SU-DHL-6 (cell line): ENCODE results near the gene FBXO46.
"Not testable (repeated sequence)": the region's sequence is repeated elsewhere in the genome, so short reads cannot be mapped to it uniquely, and the experiment has no call there.

Source experiments
- H2AFZ ChIP-seq: fragments of 200-600 bp; sonication (generic); 2 replicates; pipeline ENCODE4 v1.6.1; 2014; ENCODE audit warnings: low read depth, mild to moderate bottlenecking, moderate library complexity, mixed read lengths, antibody characterized with exemption, low read length; ENCODE audit not compliant: severe bottlenecking
- H3F3A ChIP-seq: fragments of 200-600 bp; shearing (Covaris generic); 2 replicates; pipeline ENCODE4 v1.6.0; 2016; ENCODE audit warnings: antibody characterized with exemption, mild to moderate bottlenecking; ENCODE audit not compliant: insufficient read depth
- H3K27ac ChIP-seq: fragments of 200-600 bp; sonication (generic); 2 replicates; pipeline ENCODE4 v1.5.1; 2016; ENCODE audit warnings: low read depth, mild to moderate bottlenecking, low read length, moderate library complexity, mixed read lengths
- H3K27me3 ChIP-seq: fragments of 200-600 bp; sonication (generic), shearing (Covaris generic); 2 replicates; pipeline ENCODE4 v1.6.0; 2014; ENCODE audit warnings: mild to moderate bottlenecking, low read length
- H3K36me3 ChIP-seq: fragments of 200-600 bp; sonication (generic); 2 replicates; pipeline ENCODE4 v1.6.1; 2014; ENCODE audit warnings: mild to moderate bottlenecking, low read length, mixed read lengths
- H3K4me2 ChIP-seq: fragments of 300-600, 200-600 bp; shearing (Covaris generic), sonication (generic); 2 replicates; pipeline ENCODE4 v1.6.0; 2014; ENCODE audit warnings: low read length, low read depth, mild to moderate bottlenecking; ENCODE audit not compliant: poor library complexity, severe bottlenecking
- H3K4me3 ChIP-seq: fragments of 200-600 bp; sonication (generic); 2 replicates; pipeline ENCODE4 v1.5.1; 2014; ENCODE audit warnings: antibody characterized with exemption, low read length, mild to moderate bottlenecking, mixed read lengths; ENCODE audit not compliant: insufficient read depth, poor library complexity, severe bottlenecking
- H3K79me2 ChIP-seq: fragments of 200-600 bp; sonication (generic); 2 replicates; pipeline ENCODE4 v1.6.1; 2014; ENCODE audit warnings: mild to moderate bottlenecking, low read length, moderate library complexity; ENCODE audit not compliant: insufficient read depth
- H3K9ac ChIP-seq: fragments of 200-600 bp; sonication (generic); 2 replicates; pipeline ENCODE4 v1.7.0; 2014; ENCODE audit warnings: mild to moderate bottlenecking, low read length
- H3K9me2 ChIP-seq: fragments of 200-600 bp; sonication (generic); replicated peaks from 2 replicates; pipeline ENCODE4 v1.6.1; 2014; ENCODE audit warnings: low read length; ENCODE audit not compliant: insufficient read depth
- H3K9me3 ChIP-seq: fragments of 200-600 bp; sonication (generic); 2 replicates; pipeline ENCODE4 v1.6.1; 2014; ENCODE audit warnings: low read length, mixed read lengths; ENCODE audit not compliant: insufficient read depth
- H4K20me1 ChIP-seq: fragments of 200-600 bp; sonication (generic); 2 replicates; pipeline ENCODE4 v1.6.1; 2014; ENCODE audit warnings: low read depth, mild to moderate bottlenecking, antibody characterized with exemption, low read length, moderate library complexity, mixed read lengths
- CTCF ChIP-seq: fragments of 200-600 bp; sonication (generic); IDR thresholded peaks from one replicate; pipeline ENCODE4 v1.5.1; 2017; ENCODE audit warnings: antibody characterized with exemption, mild to moderate bottlenecking, low read length, moderate library complexity; ENCODE audit not compliant: insufficient read depth, poor library complexity, severe bottlenecking
- EZH2phosphoT487 ChIP-seq: fragments of 200-600 bp; sonication (generic), shearing (Covaris generic); conservative IDR thresholded peaks from 2 replicates; pipeline ENCODE4 v1.6.1; 2018; ENCODE audit warnings: mild to moderate bottlenecking, antibody characterized with exemption, low read length, moderate library complexity, mixed read lengths

FBXO46 gene

GRCh38 chr19:45739498-45740439 is 9.1 kb upstream of the FBXO46 start:
- H3K27ac ChIP-seq: no peak overlapping the region
- no peaks in the 10 kb centered on the region for H3K9me3 ChIP-seq
- H3K27me3 ChIP-seq: no peaks in the 10 kb centered on the region
- H3K36me3 ChIP-seq: no peaks in the 10 kb centered on the region
- no peaks in the 10 kb centered on the region for H3K9me2 ChIP-seq
- no peak overlapping the region for H3K4me3 ChIP-seq
- no peaks in the 10 kb centered on the region for H3K79me2 ChIP-seq
- no peak overlapping the region for H2AFZ ChIP-seq
- H3K9ac ChIP-seq: no peak overlapping the region
- H3F3A ChIP-seq: no peaks in the 10 kb centered on the region
- no peaks in the 10 kb centered on the region for H4K20me1 ChIP-seq
- no peak overlapping the region for H3K4me2 ChIP-seq
- TF ChIP-seq EZH2phosphoT487 (no peak), CTCF (no peak)

DNA sequence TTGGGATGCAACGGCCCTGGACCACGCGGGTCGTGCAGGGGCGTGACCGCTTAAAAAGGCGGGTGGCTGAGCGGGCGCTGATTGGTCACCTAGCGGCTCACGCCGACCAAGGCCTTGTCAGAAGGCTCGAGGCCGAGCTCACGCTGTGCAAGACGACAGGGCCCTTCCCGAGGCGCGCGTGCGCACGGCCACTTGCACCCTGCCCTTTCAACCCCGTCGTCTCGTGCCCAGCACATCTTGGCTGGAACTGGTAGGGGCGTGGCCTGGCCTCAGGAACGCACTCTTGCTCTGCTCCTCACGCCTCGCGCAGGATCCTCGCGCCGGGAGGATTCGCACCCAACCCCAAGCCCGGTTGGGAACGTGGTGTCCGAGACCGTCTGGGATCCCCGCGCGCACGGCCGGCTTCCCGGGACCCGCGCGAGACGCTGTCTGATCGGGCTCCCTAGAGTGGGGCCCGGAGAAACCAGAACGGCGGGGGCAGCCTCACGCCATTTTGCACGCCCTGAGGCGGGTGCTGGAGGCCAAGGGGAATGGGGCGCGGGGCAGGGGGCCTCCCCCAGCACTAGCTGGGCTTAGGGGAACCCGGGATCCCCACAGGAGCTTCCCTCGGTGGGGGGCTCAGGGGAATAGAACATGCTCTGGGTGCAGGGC is 2.6 kb upstream of the FBXO46 start, which contains the start of gene MEIOSIN:
MEIOSIN (plus strand) TSS at position 280 of the 651 bp plus-strand sequence. CDS start 1,938 bp downstream, outside the sequence.
- H3K27me3 ChIP-seq: no peaks in the 10 kb centered on the region
- H3K9ac ChIP-seq: no peak within 1 kb of the TSS
- H3F3A ChIP-seq: peaks cover 5% of the 10 kb centered on the region
- H3K27ac ChIP-seq: no peak within 1 kb of the TSS
- no peaks in the 10 kb centered on the region for H3K9me3 ChIP-seq
- peaks cover 24% of the 10 kb centered on the region for H3K79me2 ChIP-seq
- H2AFZ ChIP-seq: no peak within 1 kb of the TSS
- TF ChIP-seq EZH2phosphoT487: no peak
- TF ChIP-seq CTCF: no peak
- no peaks in the 10 kb centered on the region for H3K36me3 ChIP-seq
- no peak within 1 kb of the TSS for H3K4me3 ChIP-seq
- H4K20me1 ChIP-seq: no peaks in the 10 kb centered on the region
- H3K9me2 ChIP-seq: no peaks in the 10 kb centered on the region
- H3K4me2 ChIP-seq: no peak within 1 kb of the TSS

DNA sequence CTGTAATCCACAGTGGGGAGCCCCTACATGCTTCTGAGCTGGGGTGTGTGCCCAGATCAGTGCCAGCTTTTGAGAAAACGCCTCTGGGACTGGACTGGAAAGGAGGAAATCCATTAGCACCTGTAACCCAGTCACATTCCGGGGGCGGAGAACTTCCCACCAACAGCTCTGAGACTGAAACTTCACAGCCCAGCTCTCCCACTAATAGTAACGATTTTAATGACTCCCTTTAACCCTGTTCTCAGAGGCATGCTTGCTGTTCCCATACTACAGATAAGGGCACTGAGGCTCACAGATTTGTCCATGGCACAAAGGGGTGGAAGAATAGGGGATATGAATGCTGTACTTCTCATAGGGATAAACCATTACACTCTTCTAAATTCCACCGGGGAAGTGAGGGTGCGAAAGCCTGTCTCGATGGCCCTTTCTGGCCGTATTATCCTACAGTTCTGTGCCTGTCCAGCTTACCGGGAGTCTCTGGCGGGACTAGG is 851 bp downstream of the FBXO46 start:
- no peaks in the 10 kb centered on the region for H3K36me3 ChIP-seq
- H3K4me3 ChIP-seq: peak overlapping the region; percentile 82
- H3K9ac ChIP-seq: peak overlapping the region; percentile 90
- H3K79me2 ChIP-seq: peaks cover 58% of the 10 kb centered on the region
- no peak overlapping the region for H2AFZ ChIP-seq
- H3K4me2 ChIP-seq: peak overlapping the region; percentile 71
- peak overlapping the region; percentile 45 for H3K27ac ChIP-seq
- H3K9me2 ChIP-seq: no peaks in the 10 kb centered on the region
- H3F3A ChIP-seq: peaks cover 5% of the 10 kb centered on the region
- H4K20me1 ChIP-seq: no peaks in the 10 kb centered on the region
- TF ChIP-seq EZH2phosphoT487 (no peak), CTCF (no peak)
- no peaks in the 10 kb centered on the region for H3K9me3 ChIP-seq
- H3K27me3 ChIP-seq: no peaks in the 10 kb centered on the region

GRCh38 chr19:45728683-45729082 is 2.0 kb downstream of the FBXO46 start:
- not testable (repeated sequence) for H2AFZ ChIP-seq, H3K4me2 ChIP-seq, H3K9ac ChIP-seq, H3K9me2 ChIP-seq, H3F3A ChIP-seq, H3K27me3 ChIP-seq, H3K4me3 ChIP-seq, H3K27ac ChIP-seq, H3K36me3 ChIP-seq, H3K9me3 ChIP-seq, H4K20me1 ChIP-seq
- H3K79me2 ChIP-seq: peaks cover 66% of the 10 kb centered on the region

DNA sequence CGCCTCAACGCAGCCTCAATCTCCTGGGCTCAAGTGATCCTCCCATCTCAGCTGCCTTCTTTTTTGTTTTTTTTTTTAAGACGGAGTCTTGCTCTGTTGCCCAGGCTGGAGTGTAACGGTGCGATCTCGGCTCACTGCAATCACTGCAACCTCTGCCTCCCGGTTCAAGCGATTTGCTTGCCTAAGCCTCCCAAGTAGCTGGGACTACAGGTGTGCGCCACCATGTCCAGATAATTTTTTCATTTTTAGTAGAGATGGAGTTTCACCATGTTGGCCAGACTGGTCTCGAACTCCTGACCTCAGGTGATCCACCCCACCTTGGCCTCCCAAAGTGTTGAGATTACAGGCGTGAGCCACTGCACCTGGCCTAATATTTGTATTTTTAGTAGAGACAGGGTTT is 10.6 kb downstream of the FBXO46 start:
- H3K9ac ChIP-seq, H3K4me3 ChIP-seq, H3K9me2 ChIP-seq, H4K20me1 ChIP-seq, H3K9me3 ChIP-seq, H3K36me3 ChIP-seq, H3K27me3 ChIP-seq, H2AFZ ChIP-seq, H3K4me2 ChIP-seq, H3F3A ChIP-seq, H3K27ac ChIP-seq: not testable (repeated sequence)
- H3K79me2 ChIP-seq: peaks cover 46% of the 10 kb centered on the region
